SJSA1 (cell line): ENCODE results near the gene MFAP2. TPM values are rescaled to one million over a fixed set of nuclear protein-coding genes. Genes with fewer than 3 reads are reported as not detected.

Experiments used
- DNase-seq, 2 experiments: peaks; one replicate each; pipeline ENCODE4 v3.0.0-alpha.2; 2015 to 2020; ENCODE audit warnings: low spot score in 2 of 2, low read depth in 1 of 2
- H3K27ac ChIP-seq: fragments of 250-450 bp; sonication (Bioruptor Pico); 2 replicates; pipeline ENCODE4 v1.5.1; 2020; ENCODE audit warnings: mild to moderate bottlenecking, moderate library complexity
- H3K27me3 ChIP-seq: fragments of 250-450 bp; sonication (Bioruptor Pico); replicated peaks from 2 replicates; pipeline ENCODE4 v1.5.1; 2020; ENCODE audit warnings: mild to moderate bottlenecking, moderate library complexity
- H3K36me3 ChIP-seq: fragments of 250-450 bp; sonication (Bioruptor Pico); 2 replicates; pipeline ENCODE4 v1.5.1; 2020; ENCODE audit warnings: mild to moderate bottlenecking
- H3K4me1 ChIP-seq: fragments of 250-450 bp; sonication (Bioruptor Pico); replicated peaks from 2 replicates; pipeline ENCODE4 v1.6.1; 2021; ENCODE audit warnings: mild to moderate bottlenecking
- H3K4me3 ChIP-seq: fragments of 250-450 bp; sonication (Bioruptor Pico); 2 replicates; pipeline ENCODE4 v1.5.1; 2020; ENCODE audit warnings: mild to moderate bottlenecking
- H3K9me3 ChIP-seq: fragments of 250-450 bp; sonication (Bioruptor Pico); replicated peaks from 2 replicates; pipeline ENCODE4 v1.5.1; 2020; ENCODE audit warnings: mild to moderate bottlenecking
- total RNA-seq: library from RNA; depleted of rRNA; stranded (reverse); fragments of >200 nt; shearing (Covaris generic); gene quantifications from 2 replicates; pipeline ENCODE4 v1.2.3, GENCODE V29; 2014

The MFAP2 gene
- total RNA-seq, 1 experiment from 2014 or later = 9.3 TPM

DNA sequence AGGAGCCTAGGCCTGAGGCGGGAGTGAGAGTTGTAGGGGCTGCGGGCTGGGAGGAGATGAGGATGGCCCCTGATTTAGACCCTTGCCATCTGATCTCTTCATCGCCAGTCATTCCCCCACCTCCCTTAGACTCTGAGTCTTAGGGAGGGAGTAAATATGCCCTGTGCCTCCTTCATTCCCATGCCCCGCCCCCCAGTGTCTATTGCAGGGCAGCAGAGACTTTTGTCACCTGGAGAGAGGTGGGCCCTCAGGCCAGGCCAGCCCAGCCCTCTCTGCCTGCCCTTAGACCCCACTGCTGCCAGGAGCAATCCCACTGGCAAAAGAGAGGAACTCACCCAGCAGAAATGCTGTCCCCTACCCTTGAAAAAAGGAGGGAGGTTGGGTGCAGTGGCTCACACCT, 3.2 kb upstream of the MFAP2 start:
- H3K4me1 ChIP-seq = peaks cover 23% of the 10 kb centered on the region
- H3K27ac ChIP-seq = no peak overlapping the region

DNA sequence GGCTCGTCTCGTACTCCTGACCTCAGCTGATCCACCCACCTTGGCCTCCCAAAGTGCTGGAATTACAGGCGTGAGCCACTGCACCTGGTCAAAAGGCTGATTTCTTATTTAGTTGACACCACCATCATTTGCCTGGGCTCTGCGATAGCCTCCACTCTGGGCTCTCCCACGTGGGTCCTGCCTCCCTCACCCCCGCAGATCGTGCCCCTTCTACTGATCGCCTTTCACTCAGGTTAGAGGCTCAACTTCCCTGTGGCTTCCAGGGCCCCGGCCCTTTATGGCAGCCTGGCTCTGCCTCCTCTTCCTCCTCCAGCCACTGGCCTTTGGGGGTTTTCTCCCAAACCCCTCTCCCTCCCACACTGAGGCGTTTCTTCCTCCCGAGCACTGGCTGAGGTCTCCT, 2.5 kb upstream of the MFAP2 start:
- Histone ChIP-seq H3K4me3 (no peak overlapping the region), H3K4me1 (peaks cover 23% of the 10 kb centered on the region), H3K27me3 (no peaks in the 10 kb centered on the region), H3K9me3 (no peaks in the 10 kb centered on the region), H3K36me3 (no peaks in the 10 kb centered on the region), H3K27ac (no peak overlapping the region)
- no peak for DNase-seq

More for the DNA sequence above, 3.2 kb upstream of the MFAP2 start:
- Histone ChIP-seq H3K27me3 (no peaks in the 10 kb centered on the region), H3K36me3 (no peaks in the 10 kb centered on the region), H3K4me3 (no peak overlapping the region), H3K9me3 (no peaks in the 10 kb centered on the region)
- no peak for DNase-seq

DNA sequence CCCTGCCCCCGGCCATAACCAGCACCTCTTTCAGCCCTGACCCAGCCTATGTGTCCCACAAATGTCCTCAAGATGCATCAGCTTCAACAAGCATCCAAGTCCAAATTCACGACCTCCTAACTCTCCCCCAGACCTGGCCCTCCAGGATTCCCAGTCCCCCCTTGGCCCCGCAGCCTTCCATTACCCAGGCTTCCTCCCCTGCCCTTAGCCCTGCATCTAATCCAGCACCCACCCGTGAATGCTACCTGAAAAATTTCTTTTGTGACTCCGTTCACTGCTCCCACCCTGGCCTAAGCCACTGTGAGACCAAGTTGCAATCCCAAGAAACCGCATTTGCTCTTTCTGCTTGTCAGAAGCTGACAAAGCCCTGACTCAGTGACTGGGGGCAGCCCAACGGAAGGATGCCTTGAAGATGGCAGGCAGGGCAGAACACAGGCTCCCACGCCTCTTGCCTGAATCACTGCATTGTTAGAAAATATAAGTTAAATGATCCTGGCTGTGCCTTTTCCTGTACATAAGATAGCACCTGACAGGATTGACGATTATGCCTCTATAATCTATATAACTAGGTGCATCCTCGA, 939 bp upstream of the MFAP2 start:
- Histone ChIP-seq H3K27ac (peak overlapping the region; percentile 46), H3K4me1 (peaks cover 23% of the 10 kb centered on the region), H3K36me3 (no peaks in the 10 kb centered on the region), H3K4me3 (no peak overlapping the region), H3K27me3 (no peaks in the 10 kb centered on the region), H3K9me3 (no peaks in the 10 kb centered on the region)
- DNase-seq = peak; percentile 51 to 78

DNA sequence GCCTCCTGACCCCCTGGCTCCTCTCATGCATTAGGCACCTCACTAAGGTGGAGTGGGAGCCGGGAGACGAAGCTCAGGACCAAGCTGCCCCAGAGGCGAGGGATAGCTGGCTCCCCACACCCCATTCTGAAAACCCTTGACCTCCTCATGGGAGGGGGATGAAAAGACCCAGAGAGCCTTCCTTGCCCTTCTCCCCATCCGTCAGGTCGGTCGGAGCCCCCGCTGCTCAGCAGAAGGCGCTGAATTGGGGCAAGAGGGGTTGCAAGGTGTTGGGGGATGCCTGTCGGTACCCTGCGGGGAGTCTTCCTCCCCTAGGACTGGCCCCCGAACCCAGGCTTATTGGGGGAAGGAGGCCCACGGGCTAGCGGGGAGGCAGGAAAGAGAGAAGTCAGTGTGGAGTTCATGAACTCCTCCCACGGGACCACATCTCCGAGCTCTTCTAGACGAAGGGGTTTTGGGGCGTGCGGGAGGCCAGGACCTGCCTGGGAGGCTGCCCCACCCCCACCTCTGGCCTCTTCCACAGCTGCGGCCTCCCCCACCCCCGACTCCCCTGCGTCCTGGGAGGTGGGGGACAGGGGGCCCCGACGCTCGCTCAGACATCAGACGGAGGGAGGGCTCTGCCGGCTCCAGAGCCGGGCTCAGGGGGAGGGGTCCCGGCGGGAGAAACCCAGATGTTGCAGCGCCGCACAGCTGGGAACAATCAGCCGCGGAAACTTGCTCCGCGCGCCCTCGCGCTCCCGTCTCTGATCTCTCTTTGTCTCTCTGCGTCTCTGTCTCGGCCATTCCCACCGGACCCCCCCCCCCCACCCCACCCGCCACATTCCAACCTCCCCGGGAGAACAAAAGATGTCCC, 719 bp downstream of the MFAP2 start:
- DNase-seq = no peak
- peaks cover 23% of the 10 kb centered on the region for H3K4me1 ChIP-seq
- H3K4me3 ChIP-seq = peak overlapping the region; percentile 45
- H3K27ac ChIP-seq = no peak overlapping the region
- no peaks in the 10 kb centered on the region for H3K27me3 ChIP-seq
- no peaks in the 10 kb centered on the region for H3K36me3 ChIP-seq
- no peaks in the 10 kb centered on the region for H3K9me3 ChIP-seq

DNA sequence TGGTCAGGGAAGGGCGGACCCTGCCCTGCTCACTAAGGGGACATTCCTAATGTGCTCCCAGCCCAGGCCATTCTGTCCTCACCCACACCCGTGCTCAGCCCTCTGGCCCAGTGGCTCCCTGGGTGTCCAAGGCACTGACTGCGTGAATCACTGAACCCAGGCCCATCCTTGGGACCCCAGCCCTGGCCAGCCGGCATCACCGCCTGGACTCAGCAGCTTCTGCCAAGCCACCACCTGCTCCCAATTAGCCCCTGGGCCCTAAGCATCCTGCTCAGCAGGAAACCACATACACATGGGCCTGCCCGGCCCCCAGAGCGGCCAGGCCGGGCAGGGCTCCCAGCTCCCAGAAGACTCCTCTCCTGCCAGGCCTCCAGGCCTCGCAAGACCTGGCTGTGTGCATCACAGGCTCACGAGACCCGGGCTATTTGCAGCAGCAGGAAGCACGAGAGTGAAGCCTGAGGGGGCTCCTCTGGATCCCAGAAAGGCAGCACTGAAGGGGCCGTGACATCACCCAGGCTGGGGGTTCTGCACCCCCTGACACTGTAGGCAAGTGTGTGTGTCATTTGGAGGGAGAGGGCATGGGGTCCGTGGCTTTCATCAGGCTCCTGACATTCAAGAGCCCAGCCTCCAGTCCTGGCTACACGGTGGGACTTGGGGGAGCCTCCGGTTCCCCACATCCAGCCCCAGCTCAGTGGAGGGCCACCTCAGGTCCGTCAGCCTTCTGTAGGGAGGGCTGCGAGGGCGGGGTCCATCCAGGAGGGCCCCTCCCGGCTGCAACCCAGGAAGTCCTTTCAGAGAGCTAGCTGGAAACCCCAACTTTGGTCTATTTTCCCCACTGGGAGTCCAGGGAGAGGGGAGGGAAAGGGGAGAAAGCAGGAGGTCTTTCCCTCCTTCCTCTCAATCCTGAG, 1.6 kb downstream of the MFAP2 start:
- Histone ChIP-seq H3K9me3 (no peaks in the 10 kb centered on the region), H3K27me3 (no peaks in the 10 kb centered on the region), H3K27ac (no peak overlapping the region), H3K36me3 (no peaks in the 10 kb centered on the region), H3K4me1 (peaks cover 23% of the 10 kb centered on the region), H3K4me3 (no peak overlapping the region)
- DNase-seq = no peak

DNA sequence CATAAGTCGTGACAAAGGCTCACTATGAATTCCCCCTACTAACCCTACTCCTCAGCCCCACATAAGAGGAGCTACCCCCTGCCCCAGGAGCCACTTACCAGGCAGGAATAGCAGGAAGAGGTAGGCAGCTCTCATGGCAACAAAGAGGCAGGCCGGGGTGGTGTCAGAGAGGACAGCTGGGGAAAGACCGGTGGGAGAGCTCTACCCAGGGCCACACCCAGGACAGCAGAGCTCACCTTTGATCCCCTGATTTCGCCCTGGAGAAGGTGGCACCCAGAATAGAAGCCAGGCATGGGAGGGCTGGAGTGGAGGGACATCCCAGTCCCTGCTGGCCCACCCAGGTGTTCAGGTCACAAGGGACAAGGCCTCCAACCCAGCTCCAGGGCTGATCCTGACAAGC, 2.3 kb downstream of the MFAP2 start:
- DNase-seq = no peak
- H3K36me3 ChIP-seq = no peaks in the 10 kb centered on the region
- no peak overlapping the region for H3K4me3 ChIP-seq
- no peaks in the 10 kb centered on the region for H3K9me3 ChIP-seq
- peaks cover 23% of the 10 kb centered on the region for H3K4me1 ChIP-seq
- H3K27ac ChIP-seq = no peak overlapping the region
- H3K27me3 ChIP-seq = no peaks in the 10 kb centered on the region

DNA sequence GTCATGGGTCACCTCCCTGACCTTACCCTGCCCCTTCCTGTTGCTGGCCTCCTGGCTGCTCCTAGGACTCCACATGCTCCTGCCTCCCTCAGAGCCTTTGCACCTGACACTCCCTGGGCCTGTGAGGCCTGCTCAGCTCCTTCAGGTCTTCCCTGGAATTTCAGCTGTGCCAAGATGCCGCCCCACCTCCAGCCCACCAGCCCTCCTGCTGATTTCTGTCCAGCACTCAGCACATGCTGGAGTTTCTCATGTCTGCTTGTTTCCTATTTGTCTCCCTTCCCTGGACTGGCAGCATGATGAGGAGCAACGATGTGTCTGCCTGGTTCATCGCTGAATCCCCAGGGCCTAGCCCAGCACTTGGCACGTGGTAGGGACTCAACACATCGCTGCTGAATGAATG, 3.0 kb downstream of the MFAP2 start:
- Histone ChIP-seq H3K27ac (no peak overlapping the region), H3K36me3 (no peaks in the 10 kb centered on the region), H3K9me3 (no peaks in the 10 kb centered on the region), H3K27me3 (no peaks in the 10 kb centered on the region), H3K4me3 (no peak overlapping the region), H3K4me1 (peaks cover 23% of the 10 kb centered on the region)
- no peak for DNase-seq

DNA sequence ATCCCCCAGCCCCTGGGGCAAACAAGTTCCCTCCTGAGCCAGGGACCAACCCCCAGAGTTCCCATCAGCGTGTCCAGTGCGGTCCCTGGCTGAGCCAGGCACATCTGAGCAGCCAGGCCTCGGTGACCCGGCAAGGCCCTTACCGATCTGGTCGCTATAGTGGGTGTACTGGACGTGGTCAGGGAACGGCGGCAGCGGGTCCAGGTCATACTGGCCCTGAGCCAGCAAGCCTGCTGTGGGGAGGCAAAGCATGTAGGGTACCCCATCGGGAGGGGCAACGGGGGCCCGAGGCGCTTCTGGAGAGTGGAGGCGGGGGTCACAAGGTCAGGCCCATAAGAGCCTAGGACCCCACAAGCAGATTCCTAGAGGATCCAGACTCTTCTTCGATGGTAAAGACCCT, 3.5 kb downstream of the MFAP2 start:
- Histone ChIP-seq H3K4me3 (no peak overlapping the region), H3K36me3 (no peaks in the 10 kb centered on the region), H3K27me3 (no peaks in the 10 kb centered on the region), H3K9me3 (no peaks in the 10 kb centered on the region), H3K27ac (no peak overlapping the region), H3K4me1 (peaks cover 23% of the 10 kb centered on the region)
- no peak for DNase-seq

DNA sequence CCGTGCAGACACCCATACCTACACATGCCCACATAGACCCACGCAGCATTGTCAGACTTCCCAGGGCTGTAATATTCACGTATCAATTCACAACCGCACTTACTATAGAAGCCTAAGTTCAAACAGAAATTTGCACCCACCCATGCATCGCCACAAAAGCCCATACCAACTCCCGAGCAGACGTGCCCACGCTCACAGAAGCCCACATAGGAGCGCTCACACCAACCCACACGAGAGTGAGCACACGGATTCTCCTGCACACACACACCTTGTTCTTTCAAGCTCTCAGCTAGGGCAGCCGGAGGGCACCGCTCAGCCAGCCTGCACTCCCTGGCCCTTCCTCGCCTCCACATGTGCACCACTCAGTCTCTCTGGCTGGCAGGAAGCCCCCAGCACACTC, 4.6 kb downstream of the MFAP2 start:
- no peak for DNase-seq
- Histone ChIP-seq H3K27me3 (no peaks in the 10 kb centered on the region), H3K27ac (no peak overlapping the region), H3K4me1 (peaks cover 17% of the 10 kb centered on the region), H3K9me3 (no peaks in the 10 kb centered on the region), H3K4me3 (no peak overlapping the region), H3K36me3 (no peaks in the 10 kb centered on the region)

DNA sequence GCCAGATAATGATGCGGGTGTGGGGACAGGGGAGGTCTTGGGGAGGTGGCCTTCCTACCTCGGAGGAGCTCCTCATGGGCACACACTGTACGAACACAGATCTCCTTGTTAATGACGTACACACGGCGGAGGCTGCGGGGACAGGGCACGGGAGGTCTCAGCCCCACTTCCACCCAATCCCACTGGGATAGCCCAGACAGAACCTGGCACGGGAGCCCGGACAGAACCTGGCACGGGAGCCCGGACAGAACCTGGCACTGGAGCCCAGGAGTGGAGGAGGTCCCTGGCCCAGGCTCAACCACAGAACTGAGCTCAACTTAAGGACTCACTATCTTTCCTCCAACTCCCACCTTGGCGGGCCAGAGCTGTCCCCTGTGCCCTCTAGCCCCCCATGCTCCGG, 5.2 kb downstream of the MFAP2 start:
- Histone ChIP-seq H3K4me3 (no peak overlapping the region), H3K27me3 (no peaks in the 10 kb centered on the region), H3K4me1 (peaks cover 11% of the 10 kb centered on the region), H3K27ac (no peak overlapping the region), H3K36me3 (no peaks in the 10 kb centered on the region), H3K9me3 (no peaks in the 10 kb centered on the region)
- no peak for DNase-seq

DNA sequence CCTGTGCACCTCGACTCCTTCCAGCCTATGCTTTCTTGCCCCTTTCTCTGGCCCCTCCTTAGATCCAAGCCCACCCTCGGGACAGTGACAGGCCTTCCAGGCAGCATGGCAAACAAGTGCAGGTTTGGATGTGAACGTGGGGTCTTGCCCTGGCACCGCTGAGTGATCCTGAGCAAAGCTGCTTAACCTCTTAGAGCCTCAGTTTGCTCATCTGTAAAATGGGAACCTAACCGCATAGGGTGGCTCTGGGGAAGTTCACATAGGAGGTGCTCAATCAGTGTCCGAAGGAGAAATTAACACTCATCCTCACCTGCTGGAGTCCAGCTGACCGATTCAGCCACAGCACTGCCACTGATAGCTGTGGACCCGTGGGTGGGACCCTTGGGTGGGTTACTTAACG, 7.2 kb downstream of the MFAP2 start:
- Histone ChIP-seq H3K27me3 (no peaks in the 10 kb centered on the region), H3K36me3 (no peaks in the 10 kb centered on the region), H3K9me3 (no peaks in the 10 kb centered on the region), H3K27ac (no peak overlapping the region), H3K4me1 (peaks cover 4% of the 10 kb centered on the region; the same call in 1 of the 2 replicates), H3K4me3 (no peak overlapping the region)
- no peak for DNase-seq

DNA sequence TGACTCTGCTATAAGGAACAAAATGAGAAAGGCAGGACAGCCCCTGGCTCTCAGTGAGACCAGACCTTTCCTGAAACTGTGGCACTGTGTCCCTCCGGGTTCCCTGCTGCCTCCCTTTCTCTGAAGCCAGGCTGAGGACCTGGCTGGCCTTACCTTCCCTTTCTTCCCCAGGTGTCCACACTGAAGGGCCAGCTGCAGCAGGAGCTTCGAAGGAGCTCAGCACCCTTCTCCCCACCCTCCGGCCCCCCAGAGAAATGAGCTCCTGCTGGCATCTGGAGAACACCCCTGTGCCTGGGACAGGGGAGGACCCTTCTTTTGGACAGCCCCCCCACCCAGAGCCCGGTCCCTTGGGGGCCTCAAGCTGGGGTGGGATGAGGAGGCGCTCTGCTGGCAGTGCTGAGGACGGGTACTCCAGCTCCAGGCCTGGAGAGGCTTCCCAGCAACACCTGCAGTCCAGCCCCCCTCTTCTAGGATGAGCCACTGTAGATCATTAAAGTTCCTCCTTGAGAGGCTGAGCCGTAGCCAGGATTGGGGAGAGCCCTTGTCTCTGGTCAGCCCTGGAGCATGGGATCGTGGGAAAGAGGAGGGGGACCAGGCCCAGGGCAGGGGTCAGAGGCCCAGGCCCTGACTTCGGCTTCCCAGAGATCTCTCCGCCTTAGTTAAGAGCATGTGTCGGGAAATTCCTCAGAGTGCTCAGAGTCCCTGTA, 8.1 kb downstream of the MFAP2 start:
- Histone ChIP-seq H3K4me3 (no peak overlapping the region), H3K9me3 (no peaks in the 10 kb centered on the region), H3K27me3 (no peaks in the 10 kb centered on the region), H3K27ac (no peak overlapping the region), H3K4me1 (peaks cover 10% of the 10 kb centered on the region), H3K36me3 (no peaks in the 10 kb centered on the region)
- DNase-seq = peak in 1 of 2 experiments; percentile 31

DNA sequence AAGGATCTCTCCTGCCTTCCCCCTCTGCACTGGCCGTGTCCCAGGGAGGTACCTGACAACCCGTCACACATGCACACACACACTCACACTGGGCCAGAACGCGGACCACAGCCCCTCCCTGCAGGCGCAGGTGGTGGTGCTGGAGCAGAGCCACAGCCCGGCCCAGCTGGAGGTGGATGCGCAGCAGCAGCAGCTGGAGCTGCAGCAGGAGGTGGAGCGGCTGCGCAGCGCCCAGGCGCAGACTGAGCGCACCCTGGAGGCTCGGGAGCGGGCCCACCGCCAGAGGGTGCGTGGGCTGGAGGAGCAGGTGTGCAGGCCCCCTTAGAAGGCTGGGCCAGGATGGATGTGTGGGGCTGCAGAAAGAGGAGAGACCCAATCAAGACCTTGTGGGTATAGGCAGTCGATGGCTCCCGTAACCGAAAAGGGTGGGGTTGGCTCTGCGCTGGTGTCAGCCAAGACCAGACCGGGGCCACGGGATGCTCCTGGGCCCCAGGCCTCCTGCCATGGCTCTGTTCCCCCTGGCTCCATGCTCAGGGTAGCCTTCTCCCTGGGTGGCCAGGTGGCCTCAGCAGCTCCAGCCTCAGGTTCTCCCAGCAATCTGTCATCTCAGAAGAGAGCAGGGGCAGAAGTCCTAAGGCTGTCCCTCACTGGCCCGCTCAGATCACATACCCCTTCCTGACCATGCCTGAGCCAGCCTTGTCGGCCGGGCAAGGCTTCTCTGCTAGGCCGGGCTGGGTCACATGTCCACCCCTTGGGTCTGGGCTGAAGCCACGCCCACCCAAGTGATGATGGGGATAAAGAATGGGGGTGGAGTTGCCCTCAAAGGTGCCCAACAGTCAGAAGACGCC, 8.9 kb downstream of the MFAP2 start:
- DNase-seq = no peak
- peaks cover 14% of the 10 kb centered on the region for H3K4me1 ChIP-seq
- H3K9me3 ChIP-seq = no peaks in the 10 kb centered on the region
- no peaks in the 10 kb centered on the region for H3K36me3 ChIP-seq
- no peak overlapping the region for H3K4me3 ChIP-seq
- no peaks in the 10 kb centered on the region for H3K27me3 ChIP-seq
- no peak overlapping the region for H3K27ac ChIP-seq
